Small intestine (tissue), 7 donors: ENCODE measurements around the gene S100A12. TPM values are rescaled to one million over a fixed set of nuclear protein-coding genes. Genes with fewer than 3 reads are reported as not detected.

Source experiments
- DNase-seq, 2 donors: peaks; one replicate each; pipeline versions ENCODE4 v3.0.0 to v3.0.0-alpha.2; 2013
- FAIRE-seq: peaks from 2 replicates; lab custom pipeline; 2012; peaks lifted over from hg19 to GRCh38; lab: Jason Lieb, UNC
- H3K27ac ChIP-seq, 3 donors: one replicate each; pipeline ENCODE4 v1.5.1; 2013; ENCODE audit warnings: low read length in 2 of 3, mild to moderate bottlenecking in 2 of 3, control low read depth in 1 of 3, inconsistent platforms in 1 of 3, low read depth in 1 of 3, moderate library complexity in 1 of 3
- H3K27me3 ChIP-seq, 3 donors: one replicate each; pipeline ENCODE4 v1.6.1; 2013; ENCODE audit warnings: low read length in 3 of 3, inconsistent platforms in 1 of 3; ENCODE audit not compliant: control insufficient read depth in 3 of 3, insufficient read depth in 3 of 3
- H3K36me3 ChIP-seq, 3 donors: one replicate each; pipeline ENCODE4 v1.6.1; 2013; ENCODE audit warnings: low read length in 3 of 3, inconsistent platforms in 1 of 3, low read depth in 1 of 3, mild to moderate bottlenecking in 1 of 3, moderate library complexity in 1 of 3; ENCODE audit not compliant: control insufficient read depth in 3 of 3, insufficient read depth in 2 of 3
- H3K4me1 ChIP-seq, 3 donors: one replicate each; pipeline ENCODE4 v1.6.1; 2013; ENCODE audit warnings: low read length in 2 of 3, inconsistent platforms in 1 of 3, low read depth in 1 of 3, mild to moderate bottlenecking in 1 of 3, moderate library complexity in 1 of 3; ENCODE audit not compliant: control insufficient read depth in 3 of 3, insufficient read depth in 2 of 3
- H3K4me3 ChIP-seq, 3 donors: one replicate each; pipeline ENCODE4 v1.5.1; 2013; ENCODE audit warnings: low read length in 3 of 3, control low read depth in 1 of 3, inconsistent platforms in 1 of 3, low read depth in 1 of 3, mild to moderate bottlenecking in 1 of 3, moderate library complexity in 1 of 3
- H3K9me3 ChIP-seq, 2 donors: one replicate each; pipeline ENCODE4 v1.6.1; 2013; ENCODE audit warnings: low read depth in 1 of 2, low read length in 1 of 2; ENCODE audit not compliant: control insufficient read depth in 2 of 2, insufficient read depth in 1 of 2
- WGBS, 3 donors: extraction: QIAGEN DNeasy Blood & Tissue Kit; methylation state at CpG; one replicate each; pipeline ENCODE4 v1.1.7; 2013; 5-methylcytosine and 5-hydroxymethylcytosine counted together
- polyA plus RNA-seq, 4 donors: library from polyadenylated mRNA; stranded (reverse) in 3 of 4; unstranded in 1 of 4; fragments of 200-250 nt in 3 of 4; fragments of 120-200 nt in 1 of 4; gene quantifications; one replicate each; pipeline versions ENCODE4 v1.2.1 to v1.2.3, GENCODE V29; 2013
- donor health status: healthy with polysubstance abuse.
- donor health status: control.
- donor health status: control.
- donor health status: Bipolar disorder and iron deficiency.
- donor health status: healthy.

Gene S100A12
- polyA plus RNA-seq, 4 donors, result 0.85 to 6.7 (median 2.8) TPM; not detected in 1

DNA sequence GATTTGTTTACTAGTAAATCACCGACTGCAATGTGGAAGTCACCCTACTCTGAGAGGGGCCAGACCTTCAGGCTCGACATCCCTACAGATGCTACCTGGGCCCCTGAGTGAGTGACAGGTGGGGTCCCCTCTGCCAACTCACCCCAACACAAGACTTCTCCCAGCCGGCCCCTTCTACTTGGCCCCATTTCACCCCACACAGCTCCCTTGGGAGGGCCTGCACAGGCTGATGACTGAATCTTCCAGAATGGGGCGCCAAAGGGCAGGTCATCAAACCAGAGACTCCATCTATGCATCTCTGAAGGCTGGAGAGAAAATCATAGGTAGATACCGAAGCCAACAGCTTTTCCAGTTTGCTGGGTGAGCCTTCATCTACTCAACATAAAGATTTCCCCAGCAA lies 24.8 kb upstream of the S100A12 start:
- Histone ChIP-seq H3K36me3 (no peaks in the 10 kb centered on the region), H3K4me1 (no peaks in the 10 kb centered on the region), H3K27me3 (no peaks in the 10 kb centered on the region), H3K27ac (no peak overlapping the region), H3K4me3 (no peak overlapping the region), H3K9me3 (peaks cover 0 to 2% of the 10 kb centered on the region in 2 donors)
- DNase-seq (no peak), FAIRE-seq (no peak)
- 59 to 65% (median 59%) methylated on average over 5 of the region's 5 CpGs for WGBS, 3 donors

DNA sequence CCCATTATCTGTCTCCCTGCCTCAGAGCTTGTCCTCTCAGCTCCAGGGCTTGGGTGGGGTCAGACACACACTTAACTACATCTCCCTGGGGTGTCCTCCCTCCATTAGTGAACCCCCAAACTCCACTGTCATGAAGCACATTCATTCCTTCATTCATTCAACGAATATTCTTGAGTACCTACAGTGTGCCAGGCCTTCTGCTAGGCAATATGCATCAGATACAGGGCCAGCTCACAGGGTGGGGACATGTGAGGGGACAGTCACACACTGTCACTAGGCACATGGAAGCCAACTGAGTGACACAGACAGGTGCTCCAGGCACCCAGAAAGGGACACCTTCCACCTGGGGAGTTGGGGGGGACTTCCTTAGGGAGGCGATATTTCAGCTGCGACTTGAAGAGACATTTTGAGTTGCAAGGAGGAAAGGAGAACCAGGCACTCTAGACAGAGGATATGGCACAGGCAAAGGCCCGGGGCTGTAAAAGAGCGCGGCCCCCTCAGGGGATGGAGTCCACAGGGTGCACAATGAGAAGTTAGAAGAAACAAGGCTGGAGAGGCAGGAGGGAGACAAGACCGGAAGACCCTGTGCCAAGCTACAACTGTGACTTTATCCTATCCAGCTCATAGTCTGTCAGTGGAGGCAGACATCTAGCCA lies 24.1 kb upstream of the S100A12 start:
- FAIRE-seq (no peak), DNase-seq (no peak)
- Histone ChIP-seq H3K27ac (no peak overlapping the region), H3K36me3 (no peaks in the 10 kb centered on the region), H3K9me3 (peaks cover 0 to under 1% of the 10 kb centered on the region in 2 donors), H3K4me1 (no peaks in the 10 kb centered on the region), H3K4me3 (no peak overlapping the region), H3K27me3 (no peaks in the 10 kb centered on the region)
- 84 to 88% (median 86%) methylated on average over 7 of the region's 7 CpGs for WGBS, 3 donors

DNA sequence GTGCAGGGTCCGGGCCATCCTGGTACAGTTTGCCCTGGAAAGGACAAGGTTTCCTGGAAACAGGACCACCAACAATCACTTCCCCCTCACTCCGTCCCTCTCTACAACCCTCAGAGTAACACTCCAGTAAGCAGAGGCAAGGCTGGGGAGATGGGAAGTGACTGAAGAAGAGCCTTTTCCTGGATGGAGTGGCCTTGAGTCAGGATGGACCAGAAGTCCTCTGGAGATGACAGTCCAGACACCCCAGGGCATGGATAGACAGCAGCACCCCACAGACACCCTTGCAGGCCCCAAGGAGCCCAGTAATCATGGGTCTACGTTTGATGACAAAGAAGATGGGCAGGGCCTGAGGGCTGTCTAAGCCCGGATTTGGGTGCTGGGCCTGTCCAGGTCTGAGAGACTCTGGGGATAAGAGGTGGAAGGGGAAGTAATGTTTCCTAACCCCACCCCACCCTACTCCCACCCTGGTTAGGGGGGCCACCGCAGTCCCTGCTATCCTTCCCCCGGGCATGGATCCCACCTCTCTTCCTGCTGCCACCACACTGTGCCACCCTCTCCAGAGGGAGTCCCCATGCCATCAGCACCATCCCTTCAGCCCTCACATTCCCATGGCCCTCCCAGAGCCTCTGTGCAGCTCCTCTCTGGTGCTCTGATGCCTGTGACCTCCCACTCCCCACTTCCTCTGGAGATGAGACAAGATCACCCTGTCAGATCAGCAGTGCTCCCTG lies 22.7 kb upstream of the S100A12 start:
- no peak overlapping the region for H3K27ac ChIP-seq
- FAIRE-seq (no peak), DNase-seq (no peak)
- no peak overlapping the region for H3K4me3 ChIP-seq
- no peaks in the 10 kb centered on the region for H3K27me3 ChIP-seq
- H3K36me3 ChIP-seq, result no peaks in the 10 kb centered on the region
- 71 to 82% (median 80%) methylated on average over 5 to 6 of the region's 6 CpGs for WGBS, 3 donors
- H3K4me1 ChIP-seq, result no peaks in the 10 kb centered on the region
- no peaks in the 10 kb centered on the region for H3K9me3 ChIP-seq

DNA sequence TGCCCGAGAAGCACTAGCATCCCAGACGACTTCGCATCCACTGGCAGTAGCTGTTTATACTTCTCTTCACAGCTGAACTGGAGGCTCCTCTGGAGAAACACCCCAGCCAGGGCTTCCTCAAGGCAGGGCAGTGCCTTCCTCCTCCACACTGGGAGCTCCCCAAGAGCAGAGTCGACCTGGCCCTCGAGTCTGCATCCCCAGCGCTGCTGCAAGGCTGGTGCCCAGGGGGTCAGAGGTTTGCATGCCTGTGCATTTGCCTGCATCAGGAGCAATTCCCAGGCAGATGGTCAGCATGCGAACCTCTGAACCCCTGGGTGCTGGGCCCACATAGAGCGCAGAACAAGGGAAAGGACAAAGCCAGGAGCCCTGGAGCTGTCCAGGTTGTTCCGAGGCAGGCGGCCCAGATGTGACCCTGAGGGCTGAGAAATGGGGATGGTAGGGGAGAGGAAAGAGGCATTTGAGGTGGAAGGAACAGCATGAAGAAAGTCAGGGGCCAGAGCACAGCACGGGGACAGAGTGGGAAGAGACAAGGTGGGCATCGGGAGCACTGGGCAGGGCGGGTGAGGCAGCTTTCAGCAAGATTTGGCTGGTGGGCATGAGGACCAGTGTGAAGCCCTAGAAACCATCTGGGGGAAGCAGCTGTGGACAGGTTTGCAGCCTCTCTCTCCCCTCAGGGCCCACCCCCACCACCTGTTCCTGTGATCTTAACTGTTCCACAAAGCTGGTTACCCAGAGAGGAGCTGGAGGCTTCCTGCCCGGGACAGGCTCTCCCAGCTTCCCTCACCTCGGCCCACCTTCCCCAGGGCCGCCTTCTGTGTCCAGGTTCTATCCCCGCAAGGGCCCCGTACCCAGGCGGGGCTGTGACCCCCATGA lies 21.9 kb upstream of the S100A12 start:
- Histone ChIP-seq H3K4me1 (no peaks in the 10 kb centered on the region), H3K27me3 (no peaks in the 10 kb centered on the region), H3K9me3 (no peaks in the 10 kb centered on the region), H3K4me3 (no peak overlapping the region), H3K27ac (no peak overlapping the region), H3K36me3 (no peaks in the 10 kb centered on the region)
- FAIRE-seq (no peak), DNase-seq (no peak)
- WGBS, 3 donors, result 73 to 85% (median 84%) methylated on average over 19 of the region's 19 CpGs

DNA sequence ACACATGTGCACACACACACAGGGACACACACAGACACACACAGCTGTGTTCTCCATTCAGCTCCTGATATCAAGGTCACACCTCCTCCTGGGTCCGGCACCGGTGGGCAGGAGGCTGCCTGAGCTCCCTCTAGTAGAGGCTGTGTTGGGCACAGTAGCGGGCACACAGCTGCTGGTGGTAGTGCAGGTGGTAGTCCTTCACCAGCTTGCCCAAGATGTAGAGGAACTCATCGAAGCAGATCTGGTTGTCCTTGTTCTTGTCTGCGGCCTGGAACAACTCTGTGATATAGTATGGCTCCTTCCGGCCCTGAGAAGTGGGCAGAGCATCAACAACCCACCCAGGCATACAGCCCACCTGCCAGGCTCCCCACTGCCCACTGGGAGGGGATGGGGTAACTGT lies 21.0 kb upstream of the S100A12 start:
- Histone ChIP-seq H3K27ac (no peak overlapping the region), H3K4me1 (no peaks in the 10 kb centered on the region), H3K36me3 (no peaks in the 10 kb centered on the region), H3K9me3 (no peaks in the 10 kb centered on the region), H3K27me3 (no peaks in the 10 kb centered on the region), H3K4me3 (no peak overlapping the region)
- 74 to 81% (median 78%) methylated on average over 6 of the region's 6 CpGs for WGBS, 3 donors
- DNase-seq (no peak), FAIRE-seq (no peak)

DNA sequence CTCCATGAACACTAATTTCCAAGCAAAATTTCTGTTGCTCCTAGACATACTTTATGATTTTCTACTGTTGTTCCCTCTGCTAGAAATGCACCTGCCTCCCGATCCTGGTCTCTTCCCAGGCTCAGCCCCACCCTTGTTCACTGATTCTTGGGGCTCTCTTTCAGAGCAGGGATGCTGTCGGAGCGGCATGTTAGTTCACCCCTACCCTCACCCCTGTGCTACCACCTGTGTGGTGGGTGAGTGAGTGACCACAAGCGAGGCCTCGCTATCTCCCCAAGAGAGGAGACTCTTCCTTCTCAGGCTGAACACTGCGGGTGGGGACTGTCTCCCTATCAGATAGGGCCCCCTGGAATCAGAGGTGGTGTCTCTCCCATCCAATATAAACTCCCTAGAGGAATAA lies 20.4 kb upstream of the S100A12 start:
- H3K27me3 ChIP-seq, result no peaks in the 10 kb centered on the region
- DNase-seq (no peak), FAIRE-seq (no peak)
- H3K4me1 ChIP-seq, result no peaks in the 10 kb centered on the region
- H3K27ac ChIP-seq, result no peak overlapping the region
- H3K4me3 ChIP-seq, result no peak overlapping the region
- H3K36me3 ChIP-seq, result no peaks in the 10 kb centered on the region
- WGBS, 3 donors, result 64 to 77% (median 74%) methylated on average over 6 of the region's 6 CpGs
- H3K9me3 ChIP-seq, result no peaks in the 10 kb centered on the region

DNA sequence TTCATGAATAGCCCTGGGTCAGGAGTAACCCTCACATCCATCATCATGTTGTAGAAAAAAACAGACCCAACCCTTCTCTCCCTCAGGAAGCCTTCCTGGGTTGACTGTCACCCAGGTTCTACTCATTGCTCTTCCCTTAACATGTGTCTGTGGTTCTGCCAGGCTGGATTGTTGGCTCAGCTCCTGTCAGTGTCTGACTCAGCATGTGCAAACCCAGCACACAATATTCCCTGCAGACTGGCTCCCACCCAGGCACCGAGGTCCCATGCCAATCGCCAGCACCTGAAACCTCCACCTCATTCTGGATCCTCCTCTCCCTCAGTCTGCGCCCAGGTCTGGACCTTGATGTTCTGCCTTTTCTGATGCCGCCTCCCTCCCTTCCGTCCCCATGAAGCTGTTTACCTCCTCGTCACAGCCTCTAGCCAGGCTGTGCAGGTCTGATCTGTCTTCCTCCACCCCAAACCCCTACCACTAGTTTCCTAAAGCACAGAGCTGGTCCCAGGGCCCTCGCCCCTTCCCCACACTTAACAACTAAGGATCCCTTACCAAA lies 19.8 kb upstream of the S100A12 start:
- no peak for FAIRE-seq

DNA sequence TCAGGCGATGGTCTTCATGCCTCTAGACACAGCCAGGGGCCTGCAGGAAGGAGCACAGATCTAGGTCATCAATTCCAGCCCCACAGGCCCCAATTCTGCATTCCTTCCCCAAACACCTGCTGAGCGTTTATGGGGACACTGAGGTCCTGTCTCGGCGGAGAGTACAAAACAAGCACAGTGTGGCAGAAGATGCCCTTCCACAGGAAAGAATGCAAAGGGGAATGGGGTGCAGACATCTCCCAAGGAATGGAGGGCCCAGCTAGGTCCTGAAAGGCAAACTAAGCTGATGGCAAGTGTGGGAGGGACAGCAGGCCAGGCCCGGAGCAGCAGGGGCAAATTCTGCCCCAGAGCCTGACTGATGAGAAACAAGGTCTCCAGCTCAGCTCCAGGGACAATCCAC lies 19.0 kb upstream of the S100A12 start:
- H3K4me1 ChIP-seq, result no peaks in the 10 kb centered on the region
- no peak for FAIRE-seq
- H3K27me3 ChIP-seq, result no peaks in the 10 kb centered on the region
- whole genome bisulfite sequencing, 3 donors, result 68 to 82% (median 74%) methylated on average over 5 of the region's 5 CpGs
- no peaks in the 10 kb centered on the region for H3K9me3 ChIP-seq
- no peak overlapping the region for H3K27ac ChIP-seq
- H3K4me3 ChIP-seq, result no peak overlapping the region
- no peak for DNase-seq
- no peaks in the 10 kb centered on the region for H3K36me3 ChIP-seq

More for the DNA sequence above, 19.8 kb upstream of the S100A12 start:
- H3K4me3 ChIP-seq, result no peak overlapping the region
- H3K9me3 ChIP-seq, result no peaks in the 10 kb centered on the region
- WGBS, 3 donors, result 55 to 70% (median 65%) methylated on average over 7 of the region's 7 CpGs
- DNase-seq, result no peak
- H3K36me3 ChIP-seq, result no peaks in the 10 kb centered on the region
- no peaks in the 10 kb centered on the region for H3K4me1 ChIP-seq
- H3K27me3 ChIP-seq, result no peaks in the 10 kb centered on the region
- H3K27ac ChIP-seq, result no peak overlapping the region
